PC-3 (cell line): Measurements from ENCODE around the gene HAO1.

ENCODE experiments used
- CTCF ChIP-seq: fragments of 300-600 bp; sonication (generic); conservative IDR thresholded peaks from 2 replicates; pipeline ENCODE4 v1.5.1; 2017; ENCODE audit warnings: antibody characterized with exemption, low read depth, mild to moderate bottlenecking, low read length
- EZH2 ChIP-seq: fragments of 300-600 bp; sonication (generic); IDR thresholded peaks from one replicate; pipeline ENCODE4 v1.6.1; 2017; ENCODE audit warnings: antibody characterized with exemption, mild to moderate bottlenecking, low read length; ENCODE audit not compliant: unreplicated experiment
- EZH2phosphoT487 ChIP-seq: fragments of 300-600 bp; sonication (generic); IDR thresholded peaks from 2 replicates; pipeline ENCODE4 v1.6.1; 2018; ENCODE audit warnings: mild to moderate bottlenecking, antibody characterized with exemption, low read length, borderline replicate concordance

GRCh38 chr20:7959484-7959883 is 19.2 kb upstream of the HAO1 start:
- TF ChIP-seq CTCF (no peak), EZH2 (no peak), EZH2phosphoT487 (no peak)
